ENCODE data around the gene HBEGF. TPM values are rescaled to one million over a fixed set of nuclear protein-coding genes. Genes with fewer than 3 reads are reported as not detected.

The HBEGF gene
- total RNA-seq, 1 donor from 2014 or later, result 2.4 TPM

DNA sequence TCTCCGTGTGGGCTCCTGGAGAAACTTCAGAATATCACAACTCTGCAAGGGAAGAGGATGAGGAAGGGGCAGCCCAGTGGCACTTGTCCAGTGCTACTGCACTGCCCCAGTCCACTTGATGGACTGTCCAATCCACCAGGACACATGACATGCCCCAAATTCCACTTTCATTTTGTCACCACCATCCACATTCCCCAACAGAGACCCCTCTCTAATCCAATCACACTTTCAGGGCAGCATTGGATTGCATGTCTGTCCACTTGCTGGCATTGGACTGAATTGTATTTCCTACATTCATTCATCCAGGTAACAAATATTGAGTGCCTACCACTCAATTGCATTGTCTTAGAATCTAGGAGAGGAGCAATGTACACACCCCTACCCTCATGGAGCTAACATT lies 14.8 kb downstream of the HBEGF start:
- Histone ChIP-seq H3K27me3 (no peaks in the 10 kb centered on the region), H3K79me2 (ENCODE audit: low read depth) (no peaks in the 10 kb centered on the region), H4K20me1 (ENCODE audit: low read depth) (no peaks in the 10 kb centered on the region), H3K9ac (no peak overlapping the region), H3K36me3 (no peaks in the 10 kb centered on the region), H2AFZ (replicated peaks) (no peak overlapping the region), H3F3A (ENCODE audit: low read depth) (no peaks in the 10 kb centered on the region), H3K4me2 (no peak overlapping the region), H3K9me3 (ENCODE audit: low read depth) (no peaks in the 10 kb centered on the region), H3K4me3 (no peak overlapping the region), H3K4me1 (peaks cover 19% of the 10 kb centered on the region), H3K27ac (no peak overlapping the region)
- H3K36me3 Mint-ChIP-seq, result peaks cover 4% of the 10 kb centered on the region
- no peak overlapping the region for H3K4me3 Mint-ChIP-seq
- peaks cover 33% of the 10 kb centered on the region for H3K4me1 Mint-ChIP-seq
- no peak for TF ChIP-seq EZH2 (IDR thresholded peaks at IDR 0.05)
- no peak for TF ChIP-seq EZH2phosphoT487 (IDR thresholded peaks at IDR 0.05)
- TF ChIP-seq, protein P1, sequence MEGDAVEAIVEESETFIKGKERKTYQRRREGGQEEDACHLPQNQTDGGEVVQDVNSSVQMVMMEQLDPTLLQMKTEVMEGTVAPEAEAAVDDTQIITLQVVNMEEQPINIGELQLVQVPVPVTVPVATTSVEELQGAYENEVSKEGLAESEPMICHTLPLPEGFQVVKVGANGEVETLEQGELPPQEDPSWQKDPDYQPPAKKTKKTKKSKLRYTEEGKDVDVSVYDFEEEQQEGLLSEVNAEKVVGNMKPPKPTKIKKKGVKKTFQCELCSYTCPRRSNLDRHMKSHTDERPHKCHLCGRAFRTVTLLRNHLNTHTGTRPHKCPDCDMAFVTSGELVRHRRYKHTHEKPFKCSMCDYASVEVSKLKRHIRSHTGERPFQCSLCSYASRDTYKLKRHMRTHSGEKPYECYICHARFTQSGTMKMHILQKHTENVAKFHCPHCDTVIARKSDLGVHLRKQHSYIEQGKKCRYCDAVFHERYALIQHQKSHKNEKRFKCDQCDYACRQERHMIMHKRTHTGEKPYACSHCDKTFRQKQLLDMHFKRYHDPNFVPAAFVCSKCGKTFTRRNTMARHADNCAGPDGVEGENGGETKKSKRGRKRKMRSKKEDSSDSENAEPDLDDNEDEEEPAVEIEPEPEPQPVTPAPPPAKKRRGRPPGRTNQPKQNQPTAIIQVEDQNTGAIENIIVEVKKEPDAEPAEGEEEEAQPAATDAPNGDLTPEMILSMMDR (IDR thresholded peaks at IDR 0.05), result no peak
- no peaks in the 10 kb centered on the region for H3K9me3 Mint-ChIP-seq
- no peaks in the 10 kb centered on the region for H3K27me3 Mint-ChIP-seq (ENCODE audit: insufficient read depth, low read depth)
- no peak for DNase-seq (ENCODE audit: low spot score)
- H3K27ac Mint-ChIP-seq, result no peak overlapping the region

DNA sequence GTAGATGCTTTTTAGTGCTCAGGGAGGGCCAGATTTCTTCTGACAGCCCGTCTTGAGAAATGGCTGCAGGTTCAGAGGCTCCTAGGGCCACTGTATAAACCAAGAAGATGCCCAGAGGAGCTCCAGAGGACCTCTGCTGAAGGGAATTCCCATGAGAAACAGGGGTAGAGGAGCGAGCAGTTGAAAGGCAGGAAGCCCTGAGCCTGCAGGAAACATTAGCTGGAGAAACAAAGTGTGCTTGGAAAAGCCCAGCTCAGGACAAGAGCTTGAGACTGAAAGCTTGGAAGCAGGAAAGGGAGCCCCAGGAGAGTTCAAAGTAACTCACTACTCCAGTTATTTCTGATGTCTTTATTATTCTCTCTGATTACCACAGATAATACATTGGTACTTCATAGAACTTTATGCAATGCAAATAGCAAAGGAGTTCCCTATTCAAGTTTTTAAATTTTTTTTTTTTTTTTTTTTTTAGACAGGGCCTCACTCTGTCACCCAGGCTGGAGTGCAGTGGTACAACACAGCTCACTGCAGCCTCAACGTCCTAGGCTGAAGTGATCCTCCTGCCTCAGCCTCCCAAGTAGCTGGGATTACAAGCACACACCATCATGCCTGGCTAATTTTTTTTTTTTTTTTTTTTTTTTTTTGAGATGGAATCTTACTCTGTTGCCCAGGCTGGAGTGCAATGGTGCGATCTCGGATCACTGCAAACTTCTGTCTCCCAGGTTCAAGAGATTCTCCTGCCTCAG lies 16.5 kb downstream of the HBEGF start:
- H3K27ac Mint-ChIP-seq, result peak overlapping the region; percentile 10
- H3K36me3 Mint-ChIP-seq, result peaks cover 4% of the 10 kb centered on the region
- no peak overlapping the region for H3K4me3 ChIP-seq

DNA sequence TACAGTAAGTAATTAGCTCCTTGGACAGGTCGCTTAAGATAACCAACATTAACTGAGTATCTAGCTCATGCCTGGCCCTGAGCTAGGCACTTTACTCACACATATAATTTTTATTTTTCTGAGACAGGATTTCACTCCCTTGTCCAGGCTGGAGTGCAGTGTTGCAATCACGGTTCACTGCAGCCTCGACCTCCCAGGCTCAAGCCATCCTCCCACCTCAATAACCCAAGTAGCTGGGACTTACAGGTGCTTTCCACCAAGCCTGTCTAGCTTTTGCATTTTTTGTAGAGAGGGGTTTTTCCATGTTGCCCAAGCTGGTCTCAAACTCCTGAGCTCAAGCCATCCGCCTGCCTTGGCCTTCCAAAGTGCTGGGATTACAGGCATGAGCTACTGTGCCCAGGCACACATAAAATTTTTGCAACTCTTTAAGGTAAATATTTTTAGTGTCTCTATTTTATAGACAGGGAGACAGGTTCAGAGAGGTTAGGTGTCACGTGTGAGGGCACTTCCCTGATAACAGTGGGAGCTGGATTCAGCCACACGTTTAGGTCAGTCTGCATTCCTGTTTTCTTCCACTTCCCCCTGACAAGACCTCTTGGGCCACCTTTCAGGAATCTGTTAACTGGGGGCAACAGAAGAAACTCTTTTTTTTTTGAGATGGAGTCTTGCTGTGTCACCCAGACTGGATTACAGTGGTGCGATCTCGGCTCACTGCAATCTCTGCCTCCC lies 18.2 kb downstream of the HBEGF start:
- peak overlapping the region; percentile 89 for H3K27ac Mint-ChIP-seq

More for the DNA sequence above, 16.5 kb downstream of the HBEGF start:
- Histone ChIP-seq H3K4me2 (no peak overlapping the region), H3K9ac (no peak overlapping the region), H4K20me1 (ENCODE audit: low read depth) (no peaks in the 10 kb centered on the region), H3F3A (ENCODE audit: low read depth) (no peaks in the 10 kb centered on the region), H2AFZ (replicated peaks) (peak overlapping the region; percentile 46), H3K79me2 (ENCODE audit: low read depth) (no peaks in the 10 kb centered on the region), H3K36me3 (no peaks in the 10 kb centered on the region), H3K9me3 (ENCODE audit: low read depth) (no peaks in the 10 kb centered on the region), H3K27ac (peak overlapping the region; percentile 32), H3K27me3 (no peaks in the 10 kb centered on the region), H3K4me1 (peaks cover 19% of the 10 kb centered on the region)
- DNase-seq (ENCODE audit: low spot score), result peak; percentile 18
- TF ChIP-seq EZH2phosphoT487 (IDR thresholded peaks at IDR 0.05) (no peak), EZH2 (IDR thresholded peaks at IDR 0.05) (no peak)
- TF ChIP-seq, protein P1 (IDR thresholded peaks at IDR 0.05), result no peak
- Mint-ChIP-seq H3K4me1 (peaks cover 26% of the 10 kb centered on the region), H3K4me3 (no peak overlapping the region), H3K27me3 (ENCODE audit: insufficient read depth, low read depth) (peaks cover 5% of the 10 kb centered on the region), H3K9me3 (no peaks in the 10 kb centered on the region)

More for the DNA sequence above, 18.2 kb downstream of the HBEGF start:
- no peaks in the 10 kb centered on the region for H3K36me3 ChIP-seq
- no peaks in the 10 kb centered on the region for H3K9me3 ChIP-seq (ENCODE audit: low read depth)
- H3K79me2 ChIP-seq (ENCODE audit: low read depth), result no peaks in the 10 kb centered on the region
- Mint-ChIP-seq H3K27me3 (ENCODE audit: insufficient read depth, low read depth) (peaks cover 5% of the 10 kb centered on the region), H3K36me3 (no peaks in the 10 kb centered on the region), H3K4me3 (no peak overlapping the region), H3K9me3 (no peaks in the 10 kb centered on the region), H3K4me1 (peaks cover 42% of the 10 kb centered on the region)
- peak overlapping the region; percentile 78 for H2AFZ ChIP-seq (replicated peaks)
- no peak overlapping the region for H3K9ac ChIP-seq
- TF ChIP-seq, protein P1 (IDR thresholded peaks at IDR 0.05), result no peak
- TF ChIP-seq EZH2 (IDR thresholded peaks at IDR 0.05) (no peak), EZH2phosphoT487 (IDR thresholded peaks at IDR 0.05) (no peak)
- DNase-seq (ENCODE audit: low spot score), result no peak
- peaks cover 19% of the 10 kb centered on the region for H3K4me1 ChIP-seq
- H3K4me3 ChIP-seq, result no peak overlapping the region
- H3K27ac ChIP-seq, result peak overlapping the region; percentile 6
- H3K4me2 ChIP-seq, result peak overlapping the region; percentile 15
- H4K20me1 ChIP-seq (ENCODE audit: low read depth), result no peaks in the 10 kb centered on the region
- H3F3A ChIP-seq (ENCODE audit: low read depth), result no peaks in the 10 kb centered on the region
- H3K27me3 ChIP-seq, result no peaks in the 10 kb centered on the region
